ENCODE measurements around the gene COL27A1.

COL27A1 gene

GRCh38 chr9:114289571-114290481 lies 134.5 kb downstream of the COL27A1 start:
- peak; percentile 42 for DNase-seq

- DNase-seq, result no peak
Measured at GRCh38 chr9:114290561-114290986, 135.2 kb downstream of the COL27A1 start.

GRCh38 chr9:114291064-114291474 lies 135.7 kb downstream of the COL27A1 start:
- DNase-seq, result peak; percentile 90

GRCh38 chr9:114291886-114292590 lies 136.7 kb downstream of the COL27A1 start:
- DNase-seq, result peak; percentile 25

DNA sequence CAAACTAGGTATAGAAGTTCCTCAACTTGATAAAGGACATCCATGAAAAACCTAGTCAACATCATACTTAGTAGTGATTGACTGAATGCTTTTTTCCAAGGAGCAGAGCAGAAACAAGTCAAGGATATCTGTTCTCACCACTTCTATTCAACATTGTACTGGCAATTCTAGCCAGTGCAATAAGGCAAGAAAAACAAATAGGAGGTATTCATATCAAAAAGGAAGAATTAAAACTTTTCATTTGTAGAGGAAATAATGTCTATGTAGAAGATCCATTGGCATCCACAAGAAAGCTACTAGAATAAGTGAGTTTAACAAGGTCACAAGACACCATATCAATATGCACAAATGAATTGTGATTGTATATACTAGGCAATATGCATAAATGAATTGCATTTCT lies 139.3 kb downstream of the COL27A1 start:
- DNase-seq, result no peak

- DNase-seq, result no peak
Measured at GRCh38 chr9:114296338-114296737, 141.0 kb downstream of the COL27A1 start.

DNA sequence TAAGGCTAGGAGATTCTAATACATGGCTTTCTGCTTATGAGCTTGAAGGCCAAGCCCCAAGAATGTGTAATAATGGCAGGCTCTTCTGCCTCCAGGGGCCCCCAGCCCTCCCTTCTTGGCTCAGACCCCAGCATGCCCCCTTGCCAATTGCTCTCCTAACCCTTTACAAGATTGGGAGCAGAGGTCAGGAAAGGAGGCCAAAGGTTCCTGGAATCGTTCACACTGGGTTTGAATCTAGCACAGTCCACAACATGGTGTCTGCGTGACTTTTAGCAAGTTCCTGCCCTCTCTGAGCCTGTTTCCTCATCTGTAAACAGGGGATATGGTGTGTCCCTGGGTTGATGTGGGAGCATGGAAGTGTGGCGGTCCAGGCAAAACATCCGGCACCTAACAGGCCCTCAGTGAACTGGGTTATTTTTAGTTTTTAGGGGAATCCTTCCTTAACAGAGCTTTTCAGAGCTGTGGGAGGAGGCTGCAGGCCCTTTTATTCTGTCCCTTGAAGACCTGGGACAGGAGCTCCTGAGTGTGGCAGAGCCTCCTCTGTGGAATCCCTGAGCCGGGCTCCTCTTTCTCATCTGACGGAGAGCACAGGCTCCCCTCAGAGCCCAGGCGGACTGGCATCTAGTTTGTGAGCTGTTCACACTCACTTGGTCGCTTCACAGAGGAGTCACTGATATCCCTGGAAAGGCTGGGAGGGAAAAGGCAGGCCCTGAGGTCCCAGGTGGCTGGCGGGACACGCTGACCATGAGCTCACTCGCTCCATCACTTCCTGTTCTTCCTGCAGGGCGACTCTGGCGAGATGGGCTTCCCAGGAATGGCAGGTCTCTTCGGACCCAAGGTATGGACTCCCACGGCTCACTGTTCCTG lies 144.2 kb downstream of the COL27A1 start:
- DNase-seq, result peak; percentile 32

DNA sequence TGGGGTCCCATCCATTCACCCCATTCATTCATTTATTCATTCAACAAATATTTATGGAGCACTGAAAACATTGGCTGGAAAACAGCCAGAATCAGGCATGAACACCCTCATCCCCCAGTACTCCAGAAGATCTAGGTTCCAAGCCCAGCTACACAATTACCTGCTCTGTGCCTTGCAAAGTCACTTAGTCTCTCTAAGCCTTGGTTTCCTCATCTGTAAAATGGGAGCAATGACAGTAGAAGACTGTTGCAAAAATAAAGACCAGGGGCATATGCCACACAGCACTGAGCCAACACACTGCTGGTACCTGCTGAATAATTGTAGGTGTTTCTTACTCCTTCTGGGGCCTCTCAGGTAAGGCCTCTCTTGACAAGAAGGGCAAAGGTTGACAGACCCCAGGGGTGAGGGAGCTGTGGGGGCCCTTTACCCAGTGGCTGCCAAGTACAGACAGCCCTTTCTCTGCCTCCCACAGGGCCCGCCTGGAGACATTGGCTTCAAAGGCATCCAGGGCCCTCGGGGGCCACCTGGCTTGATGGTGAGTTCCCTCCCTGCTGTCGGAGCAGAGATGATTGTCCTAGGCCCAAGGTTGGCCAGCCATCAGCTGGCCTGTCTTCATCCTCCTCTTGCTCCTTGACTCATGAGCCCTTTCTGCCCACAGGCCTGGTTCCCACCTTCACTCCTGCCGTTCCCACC lies 145.0 kb downstream of the COL27A1 start:
- peak; percentile 25 for DNase-seq

DNA sequence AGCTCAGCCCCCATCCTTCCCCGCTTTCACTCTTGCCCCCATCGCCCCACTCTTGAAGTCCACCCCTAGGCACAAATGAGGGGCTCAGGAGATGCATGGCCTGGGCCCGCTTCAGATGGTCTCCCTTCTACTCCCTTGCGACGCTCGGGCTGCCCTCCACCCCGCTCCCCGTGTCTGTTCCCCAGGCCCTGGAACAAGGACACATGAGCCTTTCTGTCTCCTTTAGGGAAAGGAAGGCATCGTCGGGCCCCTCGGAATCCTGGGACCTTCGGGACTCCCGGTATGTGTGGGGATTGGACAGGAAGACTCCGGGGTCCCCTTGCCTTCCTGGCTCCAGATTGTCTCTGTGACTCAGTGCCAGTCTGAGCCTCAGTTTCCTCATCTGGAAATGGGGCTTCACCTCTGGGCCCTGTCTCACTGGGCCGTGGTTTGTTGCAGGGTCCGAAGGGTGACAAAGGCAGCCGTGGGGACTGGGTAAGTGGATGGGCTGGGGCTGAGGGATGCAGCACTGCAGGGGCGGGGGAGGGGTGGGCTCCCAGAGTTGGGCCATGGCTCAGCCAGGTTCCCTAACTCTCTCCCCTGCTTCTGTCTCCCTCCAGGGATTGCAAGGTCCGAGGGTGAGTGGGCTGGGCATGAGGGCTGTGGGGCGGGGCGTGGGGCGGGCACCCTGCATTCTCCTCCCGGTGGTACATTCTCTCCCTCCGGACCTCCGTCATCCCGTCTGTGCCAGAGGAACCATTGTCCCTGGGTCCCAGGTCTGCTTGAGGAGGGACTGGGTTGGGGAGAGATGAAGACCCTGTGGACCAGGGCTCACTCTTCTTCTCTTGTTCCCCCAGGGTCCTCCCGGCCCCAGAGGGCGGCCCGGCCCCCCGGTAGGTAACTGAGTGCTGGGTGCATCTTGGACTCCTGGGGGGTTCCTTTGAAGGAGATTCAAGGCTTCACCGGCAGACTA lies 145.8 kb downstream of the COL27A1 start:
- DNase-seq, result peak; percentile 41

GRCh38 chr9:114301798-114302565 lies 146.6 kb downstream of the COL27A1 start:
- DNase-seq, result peak; percentile 32

GRCh38 chr9:114302727-114303126 lies 147.4 kb downstream of the COL27A1 start:
- no peak for DNase-seq

DNA sequence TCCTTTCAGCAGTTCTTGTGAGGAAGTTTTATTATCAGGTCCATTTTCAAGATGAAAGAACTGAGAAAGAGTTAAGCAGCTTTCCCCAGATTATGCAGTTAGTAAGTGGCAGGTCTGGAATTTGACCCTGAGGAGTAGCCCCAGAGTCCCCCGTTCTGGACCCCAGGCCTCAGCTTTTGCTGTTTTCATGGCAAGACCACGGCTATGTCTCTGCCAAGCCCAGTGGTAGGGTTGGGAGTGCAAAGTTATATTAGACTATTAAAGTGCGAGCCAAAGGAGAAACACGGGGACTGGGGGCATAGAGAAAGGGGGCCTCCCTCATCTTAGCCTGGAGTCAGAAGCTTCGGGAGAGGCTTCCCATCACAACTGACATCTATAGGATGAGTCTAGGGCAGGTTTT lies 148.2 kb downstream of the COL27A1 start:
- DNase-seq, result peak; percentile 32

GRCh38 chr9:114303977-114304376 lies 148.6 kb downstream of the COL27A1 start:
- peak; percentile 42 for DNase-seq

DNA sequence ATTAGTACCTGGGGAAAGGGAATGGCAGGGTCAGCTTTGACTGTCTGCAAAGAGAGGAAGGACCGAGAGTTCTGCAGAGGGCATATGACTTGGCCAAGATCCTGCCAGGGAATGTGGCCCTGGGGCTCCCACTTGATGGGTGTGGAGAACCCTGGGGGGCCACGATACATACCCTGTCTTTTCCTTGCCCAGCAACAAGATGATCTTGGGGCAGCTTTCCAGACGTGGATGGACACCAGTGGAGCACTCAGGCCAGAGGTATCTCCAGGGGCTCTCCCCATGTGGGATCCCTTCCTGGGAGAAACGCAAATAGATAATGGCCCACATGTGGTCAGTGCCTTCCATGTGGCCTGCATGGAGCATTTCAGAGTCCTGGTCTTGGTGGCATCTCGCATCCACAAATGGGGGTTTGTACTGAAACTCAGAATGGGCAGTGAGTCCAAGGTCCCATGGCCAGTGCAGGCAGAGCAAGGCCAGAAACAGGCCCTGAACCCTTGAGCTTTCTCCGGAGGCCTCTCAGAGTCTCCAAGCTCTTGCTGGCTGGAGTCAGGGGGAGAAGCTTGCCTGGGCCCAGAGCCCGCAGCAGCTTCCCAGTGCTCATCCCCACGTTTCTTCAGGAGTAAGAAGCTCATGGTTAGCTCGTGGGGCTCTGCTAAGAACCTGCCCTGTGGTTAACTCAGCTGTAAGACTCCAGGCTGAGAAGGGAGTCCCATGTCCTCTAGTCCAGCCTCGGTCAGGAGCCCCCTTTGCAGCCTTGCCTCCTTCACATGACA lies 149.3 kb downstream of the COL27A1 start:
- DNase-seq, result no peak

DNA sequence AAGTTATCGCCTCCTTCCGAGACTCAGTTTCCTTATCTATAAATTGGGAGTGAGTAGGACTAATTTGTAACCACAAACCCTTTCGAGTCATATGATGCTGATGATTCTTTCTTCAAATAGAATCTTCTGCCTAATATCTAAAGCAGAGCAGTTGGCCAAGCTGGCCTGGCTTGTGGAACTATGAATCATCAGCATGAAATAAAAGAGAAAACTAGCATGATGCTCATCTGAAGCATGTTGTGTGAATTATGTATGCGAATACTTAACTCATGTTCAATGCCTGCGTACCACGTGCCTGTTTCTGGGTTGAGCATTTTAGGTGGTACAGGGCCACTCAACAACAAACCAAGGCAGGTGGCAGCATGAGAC lies 152.5 kb downstream of the COL27A1 start:
- no peak for DNase-seq

GRCh38 chr9:114308361-114308950 lies 153.1 kb downstream of the COL27A1 start:
- DNase-seq, result peak; percentile 37

GRCh38 chr9:114309096-114309495 lies 153.8 kb downstream of the COL27A1 start:
- DNase-seq, result no peak

DNA sequence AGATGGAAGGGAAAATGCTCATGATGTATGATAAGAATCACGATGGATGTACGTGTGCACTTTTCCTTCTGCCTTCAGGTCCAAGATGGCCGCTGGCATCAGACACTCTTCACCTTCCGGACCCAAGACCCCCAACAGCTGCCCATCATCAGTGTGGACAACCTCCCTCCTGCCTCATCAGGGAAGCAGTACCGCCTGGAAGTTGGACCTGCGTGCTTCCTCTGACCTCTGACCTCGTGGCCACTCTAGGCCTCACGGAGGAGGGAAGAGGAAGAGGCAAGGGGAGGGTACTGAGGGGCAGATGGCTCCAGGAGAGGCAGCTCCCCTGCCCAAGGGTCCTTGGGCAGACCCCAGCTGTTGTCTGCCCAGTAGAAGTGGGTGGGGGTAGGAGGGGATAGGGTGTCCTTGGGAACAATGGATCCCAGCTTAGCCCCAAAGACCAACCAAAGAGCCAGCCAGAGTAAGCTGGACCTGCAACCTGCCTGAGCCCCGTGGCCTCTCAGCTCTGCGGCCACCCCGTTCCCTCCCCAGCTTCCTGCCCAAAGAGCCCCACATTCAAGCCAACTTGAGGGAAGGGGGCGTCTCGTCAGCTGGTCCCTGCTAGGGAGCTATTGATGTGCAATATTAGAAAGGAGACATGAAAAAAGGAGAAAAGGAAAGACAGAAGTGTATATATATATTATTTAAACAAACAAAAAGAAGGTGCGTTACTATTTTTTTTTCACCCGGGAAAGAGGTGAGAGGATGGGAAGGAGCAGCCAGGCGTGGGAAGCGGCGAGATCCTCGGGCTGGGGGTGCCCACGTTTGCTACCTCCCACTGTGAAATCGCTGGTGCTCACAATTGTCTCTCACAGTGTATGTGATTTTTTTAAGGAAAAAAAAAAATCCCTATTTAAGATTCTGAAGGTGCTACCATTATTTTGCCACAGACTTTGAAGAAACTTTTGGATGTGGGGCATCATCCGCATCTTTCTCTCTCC lies 155.4 kb downstream of the COL27A1 start:
- peak; percentile 32 for DNase-seq

Measured in right forelimb (tissue), 1 donor.